Measurements from ENCODE around the gene PATJ.

- TF ChIP-seq POLR2A (IDR thresholded peaks at IDR 0.05) (no peak), CTCF (IDR thresholded peaks at IDR 0.05) (no peak), POLR2AphosphoS5 (IDR thresholded peaks at IDR 0.05) (no peak)
Measured at GRCh38 chr1:61875198-61875597, 132.9 kb downstream of the PATJ start.
